HuH-7.5 (cell line): ENCODE data around the gene LRBA.
"Not testable (repeated sequence)": the region's sequence is repeated elsewhere in the genome, so short reads cannot be mapped to it uniquely, and the experiment has no call there.

Source experiments
- DNase-seq: peaks from one replicate; pipeline ENCODE4 v3.0.0; 2011; ENCODE audit warnings: low spot score

LRBA gene

DNA sequence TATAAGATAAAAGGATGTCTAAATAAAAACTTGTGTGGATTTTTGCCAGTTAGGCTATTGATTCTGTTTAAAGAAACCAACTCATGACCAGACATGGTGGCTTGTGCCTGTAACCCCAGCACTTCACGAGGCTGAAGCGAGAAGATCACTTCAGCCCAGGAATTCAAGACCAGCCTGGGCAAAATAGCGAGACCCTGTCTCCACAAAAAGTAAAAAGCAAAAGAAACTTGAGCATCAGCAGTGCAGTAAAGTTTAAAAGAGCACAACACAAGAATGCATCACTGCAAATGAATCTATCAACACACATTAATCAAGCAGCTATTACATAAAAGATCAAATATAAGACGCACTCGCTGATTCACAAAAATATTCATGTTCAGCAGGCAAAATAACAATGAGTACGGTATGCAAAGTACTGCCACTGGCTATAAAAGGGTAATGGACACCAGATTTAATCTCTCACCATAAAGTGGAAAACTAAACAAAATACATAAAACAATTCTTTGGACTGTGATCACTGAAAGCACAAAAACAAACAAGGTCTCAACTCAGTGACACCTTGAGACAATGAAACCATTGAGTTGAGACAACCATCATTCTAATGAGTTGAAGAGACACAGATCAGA, 41.3 kb downstream of the LRBA start:
- no peak for DNase-seq

DNA sequence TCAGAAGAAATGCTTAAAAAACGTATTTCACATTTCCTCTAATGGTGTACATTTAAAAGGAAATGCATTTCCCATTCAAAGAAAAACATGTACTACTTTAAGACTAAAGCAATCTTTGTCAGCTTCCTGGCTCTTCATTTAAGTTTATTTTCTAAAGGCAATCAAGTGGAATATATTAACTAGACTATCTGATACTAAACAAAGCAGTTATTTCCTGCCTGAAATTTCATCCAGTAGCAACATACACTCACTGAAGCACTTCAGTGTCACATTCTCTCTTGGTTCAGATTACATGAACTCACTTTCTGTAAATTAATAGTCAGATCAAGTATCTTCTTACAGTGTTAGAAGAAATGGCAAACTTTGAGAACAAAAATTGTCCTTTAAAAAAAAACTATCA, 42.5 kb downstream of the LRBA start:
- no peak for DNase-seq

DNA sequence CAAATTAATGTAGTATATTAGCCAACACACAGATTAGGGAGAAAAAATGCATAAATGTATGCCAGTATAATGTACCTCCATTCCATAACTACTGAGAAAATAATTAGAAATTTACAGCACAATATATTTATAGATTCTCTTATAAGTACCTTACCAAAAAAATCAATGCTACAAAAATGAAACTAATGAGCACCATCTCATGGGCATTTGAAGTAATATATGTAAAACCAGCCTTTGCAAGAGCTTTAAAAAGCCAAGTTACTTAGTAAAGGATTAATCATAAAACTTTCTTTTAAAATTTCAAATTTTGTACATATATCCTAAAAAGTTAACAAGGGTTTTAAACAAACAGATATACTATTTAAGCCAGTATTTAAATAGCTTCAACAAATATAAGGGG, 43.2 kb downstream of the LRBA start:
- DNase-seq: no peak

DNA sequence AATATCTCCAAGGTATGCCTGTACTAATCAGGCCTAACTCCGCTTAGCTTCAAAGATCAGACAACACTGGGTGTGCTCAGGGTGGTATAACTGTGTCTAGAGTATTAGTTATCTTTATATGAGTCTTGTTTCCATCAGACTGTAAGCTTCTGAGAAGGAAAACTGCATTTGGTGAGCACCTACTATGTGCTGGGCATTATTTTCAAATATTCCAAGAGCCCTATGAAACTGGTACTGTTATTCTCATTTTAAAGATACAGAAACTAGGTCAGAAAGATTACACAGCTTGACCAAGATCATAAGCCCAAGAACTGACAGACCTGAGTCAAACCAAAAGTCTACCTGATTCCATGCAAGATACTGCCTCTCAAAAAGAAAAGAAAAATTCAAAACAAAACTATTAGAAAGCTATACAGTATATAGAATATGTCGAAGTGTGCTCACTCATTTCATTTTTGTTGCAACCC, 44.4 kb downstream of the LRBA start:
- DNase-seq: no peak

DNA sequence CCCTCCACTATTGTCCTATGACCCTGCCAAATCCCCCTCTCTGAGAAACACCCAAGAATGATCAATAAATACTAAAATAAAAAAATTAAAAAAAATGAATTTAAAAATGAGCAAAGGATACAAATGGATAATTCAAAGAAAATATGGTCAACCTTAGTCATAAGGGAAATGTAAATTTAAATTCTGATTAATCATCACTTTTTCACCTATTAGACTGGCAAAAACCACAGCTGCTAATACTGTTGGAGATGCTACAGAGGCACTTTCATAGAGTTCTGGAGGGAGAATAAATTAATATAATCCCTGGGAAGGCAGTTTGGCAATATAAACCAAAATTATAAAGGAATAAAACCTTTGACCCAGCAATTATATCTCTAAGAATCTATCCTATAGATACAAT, 50.3 kb downstream of the LRBA start:
- no peak for DNase-seq

DNA sequence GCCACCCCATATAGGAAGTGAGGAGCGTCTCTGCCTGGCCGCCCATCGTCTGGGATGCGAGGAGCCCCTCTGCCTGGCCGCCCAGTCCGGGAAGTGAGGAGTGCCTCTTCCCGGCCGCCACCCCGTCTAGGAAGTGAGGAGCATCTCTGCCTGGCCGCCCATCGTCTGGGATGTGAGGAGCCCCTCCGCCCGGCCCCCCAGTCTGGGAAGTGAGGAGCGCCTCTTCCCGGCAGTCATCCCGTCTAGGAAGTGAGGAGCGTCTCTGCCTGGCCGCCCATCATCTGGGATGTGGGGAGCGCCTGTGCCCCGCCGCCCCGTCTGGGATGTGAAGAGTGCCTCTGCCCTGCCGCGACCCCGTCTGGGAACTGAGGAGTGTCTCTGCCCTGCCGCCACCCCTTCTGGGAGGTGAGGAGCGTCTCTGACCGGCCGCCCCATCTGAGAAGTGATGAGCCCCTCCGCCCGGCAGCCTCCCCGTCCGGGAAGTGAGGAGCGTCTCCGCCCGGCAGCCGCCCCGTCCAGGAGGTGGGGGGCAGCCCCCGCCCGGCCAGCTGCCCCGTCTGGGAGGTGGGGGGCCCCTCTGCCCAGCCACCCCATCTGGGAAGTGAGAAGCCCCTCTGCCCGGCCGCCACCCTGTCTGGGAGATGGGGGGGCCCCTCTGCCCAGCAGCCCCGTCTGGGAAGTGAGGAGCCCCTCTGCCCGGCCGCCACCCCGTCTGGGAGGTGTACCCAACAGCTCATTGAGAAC, 51.3 kb downstream of the LRBA start:
- not testable (repeated sequence) for DNase-seq

DNA sequence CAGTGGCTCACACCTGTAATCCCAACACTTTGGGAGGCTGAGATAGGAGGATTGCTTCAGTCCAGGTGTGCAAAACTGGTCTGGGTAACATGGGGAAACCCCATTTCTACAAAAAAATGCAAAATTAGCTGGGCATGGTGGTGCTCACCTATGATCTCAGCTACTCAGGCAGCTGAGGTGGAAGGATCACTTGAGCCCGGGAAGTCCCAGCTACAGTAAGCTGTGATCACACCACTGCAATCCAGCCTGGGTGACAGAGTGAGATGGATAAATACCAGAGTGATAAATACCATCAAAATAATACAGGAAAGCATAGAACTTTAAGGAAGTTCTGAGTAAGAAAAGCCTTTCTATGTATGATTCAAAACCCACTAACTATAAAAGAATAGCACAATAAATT, 52.8 kb downstream of the LRBA start:
- DNase-seq: no peak

DNA sequence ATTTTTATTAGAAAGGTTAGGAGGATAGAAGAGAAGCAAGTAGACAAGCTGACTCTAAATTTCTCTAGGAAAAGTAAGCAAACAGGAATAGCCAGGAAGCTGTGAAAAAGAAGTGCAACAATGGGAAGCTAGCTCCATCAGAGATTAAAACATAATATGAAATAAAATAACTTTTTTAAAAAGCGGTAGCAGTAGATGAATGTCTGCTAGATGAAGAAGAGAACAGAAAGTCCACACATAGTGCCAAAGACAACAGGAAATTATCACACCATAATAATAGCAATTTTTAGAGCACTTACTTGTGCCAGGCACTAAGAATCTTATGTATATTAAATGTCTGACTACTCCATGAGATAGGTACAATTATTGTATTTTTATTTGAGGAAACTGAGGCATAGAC, 53.5 kb downstream of the LRBA start:
- no peak for DNase-seq

DNA sequence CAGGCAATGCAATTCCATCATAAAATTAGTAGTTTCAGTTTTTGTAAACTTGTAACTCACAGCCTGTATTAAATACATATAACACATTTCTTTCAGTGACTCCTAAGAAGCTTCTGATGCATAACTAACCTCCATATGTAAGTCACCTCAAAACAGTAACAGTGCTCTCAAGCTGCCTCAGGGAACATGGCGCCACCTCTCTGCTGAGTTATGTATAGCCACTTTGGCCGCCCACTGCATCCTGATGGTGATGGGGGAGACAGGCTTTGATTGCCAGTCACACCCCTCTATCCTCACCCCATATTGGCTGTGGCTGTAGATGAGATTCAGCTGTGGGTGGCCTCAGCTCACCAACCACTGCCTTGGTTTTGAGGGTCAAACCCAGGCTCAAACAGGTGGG, 54.3 kb downstream of the LRBA start:
- peak; percentile 22 for DNase-seq

DNA sequence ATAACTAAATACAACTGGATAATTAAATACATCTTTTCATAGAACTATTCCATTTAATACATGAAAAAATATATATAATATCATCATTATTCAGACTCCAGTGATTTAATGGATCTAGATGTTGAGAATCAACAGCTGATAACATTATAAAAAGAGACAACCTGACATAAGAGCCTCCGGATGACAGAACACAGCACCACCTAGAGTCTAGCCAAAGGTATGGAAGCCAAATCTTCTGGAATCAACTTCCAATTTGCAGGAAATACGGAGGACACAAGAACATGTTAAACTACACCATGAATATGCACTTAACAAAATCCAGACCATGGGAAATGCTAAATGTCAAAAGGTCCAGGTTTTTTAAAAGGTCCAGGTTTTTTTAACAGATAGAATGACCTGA, 55.0 kb downstream of the LRBA start:
- DNase-seq: no peak

DNA sequence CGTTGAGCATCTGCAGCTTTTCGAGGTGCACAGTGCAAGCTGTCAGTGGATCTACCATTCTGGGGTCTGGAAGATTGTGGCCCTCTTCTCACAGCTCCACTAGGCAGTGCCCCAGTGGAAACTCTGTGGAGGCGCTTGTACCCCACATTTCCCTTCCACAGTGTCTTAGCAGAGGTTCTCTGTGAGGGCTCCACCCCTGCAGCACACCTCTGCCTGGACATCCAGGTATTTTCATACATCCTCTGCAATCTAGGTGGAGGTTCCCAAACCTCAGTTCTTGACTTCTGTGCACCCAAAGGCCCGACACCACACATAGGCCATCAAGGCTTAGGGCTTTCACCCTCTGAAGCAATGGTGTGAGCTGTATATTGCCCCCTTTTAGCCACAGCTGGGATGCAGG, 57.1 kb downstream of the LRBA start:
- DNase-seq: not testable (repeated sequence)

DNA sequence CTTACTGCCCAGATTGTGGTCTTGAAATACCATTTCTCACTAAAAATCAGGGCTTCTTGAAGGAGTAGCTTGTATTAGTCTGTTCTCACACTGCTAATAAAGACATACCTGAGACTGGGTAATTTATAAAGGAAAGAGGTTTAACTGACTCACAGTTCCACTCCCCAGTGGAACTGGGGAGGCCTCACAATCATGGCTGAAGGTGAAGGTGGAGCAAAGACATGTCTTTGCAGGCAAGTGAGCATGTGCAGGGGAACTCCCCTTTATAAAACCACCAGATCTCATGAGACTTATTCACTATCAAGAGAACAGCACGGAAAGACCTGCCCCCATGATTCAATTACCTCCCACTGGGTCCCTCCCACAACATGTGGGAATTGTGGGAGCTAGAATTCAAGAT, 58.0 kb downstream of the LRBA start:
- DNase-seq: not testable (repeated sequence)

DNA sequence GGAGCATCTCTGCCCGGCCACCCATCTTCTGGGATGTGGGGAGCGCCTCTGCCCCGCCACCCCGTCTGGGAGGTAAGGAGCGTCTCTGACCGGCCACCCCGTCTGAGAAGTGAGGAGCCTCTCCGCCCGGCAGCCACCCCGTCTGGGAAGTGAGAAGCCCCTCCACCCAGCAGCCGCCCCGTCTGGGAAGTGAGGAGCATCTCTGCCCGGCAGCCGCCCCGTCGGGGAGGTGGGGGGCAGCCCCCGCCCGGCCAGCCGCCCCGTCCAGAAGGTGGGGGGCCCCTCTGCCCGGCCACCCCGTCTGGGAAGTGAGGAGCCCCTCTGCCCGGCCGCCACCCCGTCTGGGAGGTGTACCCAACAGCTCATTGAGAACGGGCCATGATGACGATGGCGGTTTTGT, 61.2 kb downstream of the LRBA start:
- not testable (repeated sequence) for DNase-seq

DNA sequence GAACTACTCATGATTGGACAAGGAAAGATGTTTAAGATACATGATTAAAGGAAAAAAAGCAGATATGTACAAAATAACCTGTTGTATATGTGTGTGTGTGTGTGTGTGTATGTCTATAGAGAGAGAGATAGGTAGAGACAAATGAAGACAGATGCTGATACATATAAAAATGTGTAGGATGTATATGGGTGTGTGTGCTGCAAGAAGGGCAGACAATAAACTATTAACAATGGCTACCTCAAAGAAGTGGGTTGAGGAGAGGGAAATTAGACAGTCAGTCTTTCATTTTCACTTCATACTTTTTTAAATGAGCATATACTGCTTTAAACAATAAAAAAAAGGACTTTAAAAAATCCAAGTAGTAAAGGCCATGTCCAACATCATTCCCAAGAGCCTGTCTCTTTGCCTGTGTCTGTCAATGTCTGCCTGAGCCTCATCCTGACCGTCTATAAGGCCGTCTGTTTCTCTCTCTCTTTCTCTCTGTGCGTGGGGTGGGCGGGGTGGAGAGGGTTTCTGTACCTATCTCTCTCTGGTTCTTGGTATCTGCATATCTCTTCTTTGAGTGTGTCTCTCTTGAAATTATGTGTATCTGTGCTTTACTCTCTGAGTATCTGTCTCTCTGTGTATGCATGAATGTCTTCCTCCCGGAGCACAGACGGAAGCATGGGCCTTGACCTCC, 62.8 kb downstream of the LRBA start:
- DNase-seq: no peak

DNA sequence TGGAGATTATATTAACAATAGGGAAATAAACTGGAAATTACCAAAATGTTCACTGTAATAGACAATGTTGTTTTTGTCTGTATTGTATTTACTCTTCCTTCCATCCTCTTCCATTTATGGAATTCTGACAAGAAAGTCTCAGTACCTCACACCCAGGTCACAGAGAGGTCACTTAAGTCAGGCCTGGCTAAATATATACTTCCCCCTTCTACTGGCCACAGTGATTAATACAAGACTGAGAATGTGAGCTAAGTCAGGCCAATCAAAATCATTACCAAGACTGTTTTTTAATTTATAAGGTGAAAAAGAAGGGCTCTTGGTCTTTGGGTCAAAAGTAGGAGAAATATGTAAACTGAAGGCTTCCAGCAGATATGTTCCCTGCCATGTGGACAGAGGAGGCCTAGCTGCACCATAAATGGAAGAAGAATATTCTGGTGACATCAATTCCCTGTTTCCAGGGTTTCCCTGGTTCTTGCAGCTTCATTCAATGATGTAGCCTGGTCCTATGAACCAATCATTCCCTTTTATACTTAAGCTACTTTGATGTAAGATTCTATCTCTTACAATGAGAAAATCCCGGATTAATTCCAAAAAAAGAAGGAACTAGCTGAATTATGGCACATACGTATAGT, 64.3 kb downstream of the LRBA start:
- DNase-seq: no peak

DNA sequence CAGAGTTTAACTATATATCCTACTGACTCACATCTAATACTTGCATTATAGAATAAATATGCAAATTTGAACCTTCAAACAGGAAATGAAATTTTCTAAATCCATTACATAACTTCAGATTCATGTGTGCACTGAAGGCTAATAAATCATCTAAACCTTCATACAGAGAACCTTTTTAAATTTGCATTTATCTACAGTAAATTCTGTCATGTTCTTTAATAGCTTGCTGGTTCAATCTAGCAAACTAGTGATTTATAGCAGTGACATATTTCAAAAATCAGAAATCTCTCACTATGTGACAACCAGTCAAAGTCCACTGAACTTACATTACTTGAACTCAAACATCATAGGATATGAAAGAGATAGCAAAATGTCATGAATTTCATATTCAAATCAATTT, 65.1 kb downstream of the LRBA start:
- no peak for DNase-seq

DNA sequence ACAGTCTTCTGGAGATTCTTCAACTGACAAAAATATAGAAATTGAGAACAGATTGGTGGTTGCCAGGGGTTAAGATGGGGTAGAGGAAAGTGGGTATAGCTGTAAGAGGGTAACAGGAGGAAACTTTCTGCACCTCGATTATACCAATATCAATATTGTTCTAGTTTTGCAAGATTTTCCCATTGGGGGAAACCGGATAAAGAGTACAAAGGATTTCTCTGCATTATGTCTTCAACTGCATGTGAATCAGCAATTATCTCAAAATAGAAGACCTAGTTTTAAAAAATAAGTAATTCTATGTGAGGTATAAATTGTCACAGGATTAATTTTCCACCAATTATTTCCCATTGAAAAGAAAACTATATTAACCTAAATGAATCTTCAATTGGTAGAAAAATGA, 65.7 kb downstream of the LRBA start:
- DNase-seq: no peak

DNA sequence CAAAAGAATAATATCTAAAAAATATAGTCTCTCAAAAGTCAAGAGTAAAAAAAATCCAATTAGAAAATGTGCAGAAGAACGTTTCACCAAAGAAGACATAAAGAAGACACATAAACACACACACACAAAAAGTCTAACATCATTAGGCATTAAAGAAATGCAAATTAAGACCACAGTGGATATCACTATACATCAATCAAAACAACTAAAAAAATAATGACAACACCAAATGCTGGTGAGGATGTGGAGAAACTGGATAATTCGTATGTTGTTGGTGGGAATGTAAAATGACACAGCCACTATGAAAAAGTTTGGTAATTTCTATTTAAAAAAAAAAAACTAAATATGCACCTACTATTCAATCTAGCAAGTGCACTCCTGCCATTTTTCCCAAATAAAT, 66.4 kb downstream of the LRBA start:
- DNase-seq: no peak

DNA sequence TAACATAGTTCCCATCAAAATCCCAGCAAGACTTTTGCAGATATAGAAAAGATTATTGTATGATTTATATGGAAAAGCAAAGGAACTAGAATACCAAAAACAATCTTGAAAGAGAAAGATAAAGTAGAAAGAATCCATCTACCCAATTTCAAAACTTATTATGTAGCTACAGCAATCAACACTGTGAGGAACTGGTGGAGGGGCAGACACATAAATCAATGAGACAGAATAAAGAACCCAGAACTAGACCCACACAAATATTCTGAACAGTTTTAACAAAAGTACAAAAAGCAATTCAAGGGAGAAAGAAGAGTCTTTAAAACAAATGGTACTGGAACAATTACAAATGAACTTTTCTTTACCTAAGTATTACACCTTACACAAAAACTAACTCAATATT, 67.0 kb downstream of the LRBA start:
- DNase-seq: no peak

DNA sequence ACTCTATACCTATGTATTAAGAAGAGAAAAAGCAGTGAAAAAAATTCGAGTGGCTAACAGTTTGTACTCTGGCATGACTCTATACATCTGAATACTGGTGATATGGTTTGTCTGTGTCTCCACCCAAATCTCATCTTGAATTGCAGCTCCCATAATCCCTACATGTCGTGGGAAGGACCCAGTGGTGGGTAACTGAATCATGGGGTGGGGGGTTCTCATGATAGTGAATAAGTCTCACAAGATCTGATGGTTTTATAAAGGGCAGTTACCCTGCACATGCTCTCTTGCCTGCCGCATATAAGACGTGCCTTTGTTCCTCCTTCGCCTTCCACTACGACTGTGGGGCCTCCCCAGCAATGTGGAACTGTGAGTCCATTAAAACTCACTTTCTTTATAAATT, 70.4 kb downstream of the LRBA start:
- no peak for DNase-seq

DNA sequence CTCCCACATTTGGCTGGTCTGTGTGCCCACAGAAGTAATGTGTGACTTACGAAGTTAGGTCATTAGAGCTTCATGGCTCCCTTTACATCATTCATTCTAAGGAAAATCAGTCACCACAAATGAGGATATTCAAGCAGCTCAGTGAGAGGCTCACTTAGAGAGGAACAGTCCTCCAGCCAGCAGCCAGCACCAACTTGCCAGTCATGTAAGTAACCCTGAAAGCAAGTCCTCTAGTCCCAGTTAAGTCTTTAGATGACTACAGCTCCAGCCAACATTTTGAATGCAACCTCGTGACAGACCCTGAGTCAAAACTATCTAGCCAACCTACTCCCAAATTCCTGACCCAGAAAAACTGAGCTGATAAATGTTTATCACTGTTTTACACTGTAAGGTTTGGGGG, 71.3 kb downstream of the LRBA start:
- DNase-seq: no peak

DNA sequence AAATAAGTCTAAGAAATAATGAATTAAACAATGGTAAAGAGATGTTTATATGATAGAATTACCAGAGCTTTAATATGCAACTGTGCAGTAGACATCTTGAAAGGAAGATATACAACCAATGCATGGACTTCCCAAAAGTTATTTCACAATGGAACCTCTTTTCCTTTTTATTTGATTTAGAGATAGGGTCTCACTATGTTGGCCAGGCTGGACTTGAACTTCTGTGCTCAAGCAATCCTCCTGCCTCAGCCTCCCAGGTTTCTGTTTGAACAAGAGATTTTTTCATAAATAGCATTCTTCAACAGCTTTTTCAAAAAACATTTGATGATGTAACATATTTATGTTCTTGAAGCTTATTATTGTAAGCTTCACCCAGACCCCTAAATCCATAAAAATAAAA, 72.0 kb downstream of the LRBA start:
- no peak for DNase-seq

DNA sequence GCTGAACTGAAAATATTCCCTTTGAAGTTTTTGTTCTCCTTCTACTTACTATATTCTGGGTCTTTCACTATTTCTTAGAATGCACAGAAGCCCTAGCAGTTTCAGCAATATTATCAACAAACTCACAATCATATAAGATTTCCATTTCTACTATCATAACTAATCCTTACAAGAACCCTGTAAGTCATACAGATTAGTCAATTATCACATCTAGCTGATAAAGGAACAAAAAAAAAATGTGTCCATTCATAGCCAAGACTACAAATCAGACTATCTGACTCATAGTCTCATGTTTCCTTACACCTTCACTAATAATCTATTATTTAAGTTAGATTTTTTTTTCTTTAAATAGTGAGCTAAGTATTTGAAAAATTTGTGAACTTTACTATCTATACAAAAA, 72.5 kb downstream of the LRBA start:
- no peak for DNase-seq
